ENCODE measurements around the gene LRMDA.

Gene LRMDA

DNA sequence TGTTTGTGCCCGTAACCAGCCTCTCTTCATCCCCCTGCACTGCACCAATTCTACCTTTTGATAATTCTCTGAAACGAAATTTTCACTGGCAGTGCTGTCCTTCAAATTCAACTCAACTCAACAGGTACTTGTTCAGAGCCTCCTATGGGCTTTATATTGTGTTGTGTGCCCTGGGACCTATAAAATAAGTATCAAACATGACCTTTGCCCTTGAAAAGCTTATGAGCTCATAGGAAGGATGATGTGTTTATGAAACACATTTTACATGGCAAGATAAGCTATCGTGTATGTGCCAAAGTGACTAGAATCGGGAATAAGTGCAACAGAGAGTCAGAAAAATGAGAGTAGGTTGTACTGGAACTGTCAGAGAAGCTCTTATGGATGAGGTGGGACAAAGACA lies 923.5 kb downstream of the LRMDA start:
- TF ChIP-seq, protein P1, sequence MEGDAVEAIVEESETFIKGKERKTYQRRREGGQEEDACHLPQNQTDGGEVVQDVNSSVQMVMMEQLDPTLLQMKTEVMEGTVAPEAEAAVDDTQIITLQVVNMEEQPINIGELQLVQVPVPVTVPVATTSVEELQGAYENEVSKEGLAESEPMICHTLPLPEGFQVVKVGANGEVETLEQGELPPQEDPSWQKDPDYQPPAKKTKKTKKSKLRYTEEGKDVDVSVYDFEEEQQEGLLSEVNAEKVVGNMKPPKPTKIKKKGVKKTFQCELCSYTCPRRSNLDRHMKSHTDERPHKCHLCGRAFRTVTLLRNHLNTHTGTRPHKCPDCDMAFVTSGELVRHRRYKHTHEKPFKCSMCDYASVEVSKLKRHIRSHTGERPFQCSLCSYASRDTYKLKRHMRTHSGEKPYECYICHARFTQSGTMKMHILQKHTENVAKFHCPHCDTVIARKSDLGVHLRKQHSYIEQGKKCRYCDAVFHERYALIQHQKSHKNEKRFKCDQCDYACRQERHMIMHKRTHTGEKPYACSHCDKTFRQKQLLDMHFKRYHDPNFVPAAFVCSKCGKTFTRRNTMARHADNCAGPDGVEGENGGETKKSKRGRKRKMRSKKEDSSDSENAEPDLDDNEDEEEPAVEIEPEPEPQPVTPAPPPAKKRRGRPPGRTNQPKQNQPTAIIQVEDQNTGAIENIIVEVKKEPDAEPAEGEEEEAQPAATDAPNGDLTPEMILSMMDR (IDR thresholded peaks at IDR 0.05), result no peak
- intact Hi-C loops (cut with DNase I; ENCODE audit: low total_unique reads), result no loop called here
- DNase-seq, result no peak

DNA sequence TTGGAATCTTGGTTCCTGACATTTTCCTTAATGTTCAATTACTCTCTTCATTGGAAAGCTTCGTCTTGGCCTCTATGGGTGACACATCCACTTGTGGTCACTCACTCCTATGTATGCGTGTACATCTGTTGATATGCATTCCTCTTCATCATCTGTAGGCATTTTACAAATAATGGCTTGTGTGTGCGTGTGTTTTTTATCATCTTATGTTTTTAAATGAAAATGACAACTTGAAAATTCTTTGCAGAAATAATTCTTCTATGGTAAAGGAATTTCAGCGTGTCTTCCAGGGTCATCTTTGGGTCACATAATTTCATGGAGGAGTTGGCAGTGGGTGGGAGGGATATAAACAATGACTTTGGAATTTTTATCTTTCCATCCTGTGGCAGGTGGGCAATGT lies 925.1 kb downstream of the LRMDA start:
- Histone ChIP-seq H3K4me3 (no peak overlapping the region), H3K27me3 (no peaks in the 10 kb centered on the region), H3K9me3 (no peaks in the 10 kb centered on the region), H3K27ac (no peak overlapping the region), H3K4me1 (no peaks in the 10 kb centered on the region), H3K36me3 (no peaks in the 10 kb centered on the region)
- intact Hi-C loops (cut with DNase I; ENCODE audit: low total_unique reads), result no loop called here
- TF ChIP-seq, protein P1 (IDR thresholded peaks at IDR 0.05), result no peak
- no peak for DNase-seq

More for the DNA sequence above, 923.5 kb downstream of the LRMDA start:
- Histone ChIP-seq H3K4me1 (no peaks in the 10 kb centered on the region), H3K27me3 (no peaks in the 10 kb centered on the region), H3K4me3 (no peak overlapping the region), H3K27ac (no peak overlapping the region), H3K9me3 (no peaks in the 10 kb centered on the region), H3K36me3 (no peaks in the 10 kb centered on the region)

DNA sequence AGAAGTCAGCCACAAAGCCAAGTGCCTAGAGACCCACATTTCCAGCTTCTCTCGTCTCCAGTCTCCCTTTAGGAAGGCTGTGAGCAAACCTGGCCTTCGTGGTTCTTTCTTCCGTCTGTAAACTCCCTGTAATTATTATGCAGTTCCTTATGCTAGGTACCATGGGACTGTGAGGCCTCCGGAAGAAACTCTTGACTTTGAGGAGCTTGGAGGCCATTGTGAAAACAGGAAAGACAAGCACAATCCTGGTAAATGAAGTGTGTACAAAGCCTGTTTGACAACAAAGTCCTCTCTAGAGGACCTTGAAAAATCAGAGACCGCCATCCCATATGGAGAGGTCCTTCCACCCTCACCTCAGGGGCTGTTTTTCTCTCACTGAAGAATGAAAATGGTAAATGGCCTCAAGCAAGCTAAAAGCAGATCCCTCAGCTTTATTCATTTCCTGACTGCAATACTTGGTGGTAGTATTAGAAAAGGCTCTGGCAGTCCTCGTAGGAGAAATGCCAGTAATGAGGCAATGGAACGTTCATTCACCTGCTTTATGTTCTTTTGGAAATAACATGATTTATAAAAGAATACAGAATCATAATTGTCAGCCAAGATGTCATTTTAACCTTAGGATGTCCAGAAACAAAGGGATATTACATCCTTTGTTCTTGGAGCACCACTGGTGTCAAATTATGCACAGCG lies 926.4 kb downstream of the LRMDA start:
- Histone ChIP-seq H3K27ac (no peak overlapping the region), H3K27me3 (no peaks in the 10 kb centered on the region)
- TF ChIP-seq, protein P1 (IDR thresholded peaks at IDR 0.05), result no peak

DNA sequence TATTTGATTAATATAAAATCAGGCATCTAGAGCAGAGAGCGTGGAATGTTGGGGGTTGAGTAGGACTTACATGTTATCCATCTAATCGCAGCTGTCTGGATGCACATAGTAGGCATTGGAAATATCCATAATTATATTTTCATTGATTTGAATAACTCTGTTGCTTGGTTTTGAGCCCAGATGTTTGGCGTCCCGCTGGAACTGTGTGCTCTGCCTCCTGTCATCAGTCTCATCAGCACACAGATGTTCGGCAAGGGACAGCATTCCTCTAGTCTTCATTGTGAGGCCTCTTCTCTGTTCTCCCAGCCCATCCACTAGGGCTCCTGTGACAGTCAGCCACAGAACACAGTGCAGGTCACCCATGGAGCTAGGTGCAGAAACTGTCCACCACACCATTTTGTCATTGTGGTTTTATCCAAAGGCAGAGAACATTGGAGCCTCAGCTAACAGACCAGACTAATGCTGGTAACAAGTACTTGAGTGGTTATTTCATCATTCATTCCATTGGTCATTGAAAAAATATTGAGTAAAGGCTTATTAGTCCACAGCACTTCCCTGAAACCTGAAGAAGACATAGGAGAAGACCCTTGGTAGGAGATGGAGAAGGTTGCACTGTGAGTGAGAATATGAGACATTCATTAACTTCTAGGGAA lies 927.4 kb downstream of the LRMDA start:
- no peak for DNase-seq
- H3K4me1 ChIP-seq, result no peaks in the 10 kb centered on the region
- no peak overlapping the region for H3K4me3 ChIP-seq
- intact Hi-C loops (cut with DNase I; ENCODE audit: low total_unique reads), result no loop called here
- H3K27me3 ChIP-seq, result no peaks in the 10 kb centered on the region
- TF ChIP-seq, protein P1 (IDR thresholded peaks at IDR 0.05), result no peak
- H3K36me3 ChIP-seq, result no peaks in the 10 kb centered on the region
- H3K9me3 ChIP-seq, result no peaks in the 10 kb centered on the region
- no peak overlapping the region for H3K27ac ChIP-seq

More for the DNA sequence above, 926.4 kb downstream of the LRMDA start:
- intact Hi-C loops (cut with DNase I; ENCODE audit: low total_unique reads), result no loop called here
- H3K36me3 ChIP-seq, result no peaks in the 10 kb centered on the region
- H3K4me1 ChIP-seq, result no peaks in the 10 kb centered on the region
- H3K9me3 ChIP-seq, result no peaks in the 10 kb centered on the region
- no peak overlapping the region for H3K4me3 ChIP-seq
- no peak for DNase-seq

DNA sequence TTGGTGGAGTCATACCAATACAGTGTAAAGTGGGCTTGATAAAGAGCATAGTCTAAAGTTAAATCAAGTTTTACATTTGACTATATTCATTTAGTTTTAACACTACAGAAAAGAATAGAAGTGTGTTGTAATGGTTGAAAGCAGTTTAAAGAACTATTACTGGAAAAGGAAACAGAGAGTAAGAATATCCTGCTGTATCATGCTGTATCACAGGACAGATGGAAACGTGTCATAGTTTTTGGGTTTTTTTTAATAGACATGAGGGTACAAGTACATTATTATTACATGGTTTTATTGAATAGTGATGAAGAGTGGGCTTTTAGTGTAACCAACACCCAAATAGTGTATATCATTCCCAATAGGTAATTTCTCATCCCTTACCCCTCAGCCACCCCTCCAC lies 944.3 kb downstream of the LRMDA start:
- Histone ChIP-seq H3K9me3 (no peaks in the 10 kb centered on the region), H3K4me1 (no peaks in the 10 kb centered on the region), H3K27me3 (no peaks in the 10 kb centered on the region), H3K27ac (no peak overlapping the region), H3K4me3 (no peak overlapping the region), H3K36me3 (no peaks in the 10 kb centered on the region)
- no peak for DNase-seq
- intact Hi-C loops (cut with DNase I; ENCODE audit: low total_unique reads), result no loop called here
- TF ChIP-seq, protein P1 (IDR thresholded peaks at IDR 0.05), result no peak

All from tibial artery (tissue), 4 donors.